WI38 (cell line): Measurements from ENCODE around the gene SNX32.

Experiments used
- H3K4me3 ChIP-seq: 2 replicates; pipeline ENCODE4 v1.5.1; 2011; ENCODE audit warnings: low read depth, mild to moderate bottlenecking, control low read depth, low read length
- TF ChIP-seq, protein P1 (sequence below): IDR thresholded peaks from 2 replicates; pipeline ENCODE4 v1.5.1; 2012; ENCODE audit warnings: low read depth, mild to moderate bottlenecking, control low read depth, low read length

The SNX32 gene

DNA sequence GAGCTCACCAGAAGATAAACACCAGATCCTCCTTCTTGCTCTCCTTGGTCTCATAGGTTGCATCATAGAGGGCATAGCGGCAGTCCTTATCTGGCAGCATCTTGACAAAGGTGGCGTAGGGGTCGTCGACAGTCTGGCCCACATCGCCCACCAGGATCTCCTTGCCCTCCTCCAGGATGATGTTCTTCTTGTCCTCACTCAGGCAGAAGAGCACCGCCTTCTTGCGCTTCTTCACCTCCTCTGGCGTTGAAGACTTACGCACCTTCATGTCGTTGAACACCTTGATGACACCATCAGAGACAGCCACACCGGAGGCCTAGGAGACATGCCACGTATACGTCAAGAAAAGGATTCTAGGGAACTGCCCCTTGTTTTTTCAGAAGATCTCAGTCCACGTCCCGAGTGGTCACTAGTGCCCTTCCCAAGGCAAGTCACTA, 22.2 kb downstream of the SNX32 start:
- TF ChIP-seq, protein P1, sequence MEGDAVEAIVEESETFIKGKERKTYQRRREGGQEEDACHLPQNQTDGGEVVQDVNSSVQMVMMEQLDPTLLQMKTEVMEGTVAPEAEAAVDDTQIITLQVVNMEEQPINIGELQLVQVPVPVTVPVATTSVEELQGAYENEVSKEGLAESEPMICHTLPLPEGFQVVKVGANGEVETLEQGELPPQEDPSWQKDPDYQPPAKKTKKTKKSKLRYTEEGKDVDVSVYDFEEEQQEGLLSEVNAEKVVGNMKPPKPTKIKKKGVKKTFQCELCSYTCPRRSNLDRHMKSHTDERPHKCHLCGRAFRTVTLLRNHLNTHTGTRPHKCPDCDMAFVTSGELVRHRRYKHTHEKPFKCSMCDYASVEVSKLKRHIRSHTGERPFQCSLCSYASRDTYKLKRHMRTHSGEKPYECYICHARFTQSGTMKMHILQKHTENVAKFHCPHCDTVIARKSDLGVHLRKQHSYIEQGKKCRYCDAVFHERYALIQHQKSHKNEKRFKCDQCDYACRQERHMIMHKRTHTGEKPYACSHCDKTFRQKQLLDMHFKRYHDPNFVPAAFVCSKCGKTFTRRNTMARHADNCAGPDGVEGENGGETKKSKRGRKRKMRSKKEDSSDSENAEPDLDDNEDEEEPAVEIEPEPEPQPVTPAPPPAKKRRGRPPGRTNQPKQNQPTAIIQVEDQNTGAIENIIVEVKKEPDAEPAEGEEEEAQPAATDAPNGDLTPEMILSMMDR, result no peak
- H3K4me3 ChIP-seq, result peak overlapping the region; percentile 91

DNA sequence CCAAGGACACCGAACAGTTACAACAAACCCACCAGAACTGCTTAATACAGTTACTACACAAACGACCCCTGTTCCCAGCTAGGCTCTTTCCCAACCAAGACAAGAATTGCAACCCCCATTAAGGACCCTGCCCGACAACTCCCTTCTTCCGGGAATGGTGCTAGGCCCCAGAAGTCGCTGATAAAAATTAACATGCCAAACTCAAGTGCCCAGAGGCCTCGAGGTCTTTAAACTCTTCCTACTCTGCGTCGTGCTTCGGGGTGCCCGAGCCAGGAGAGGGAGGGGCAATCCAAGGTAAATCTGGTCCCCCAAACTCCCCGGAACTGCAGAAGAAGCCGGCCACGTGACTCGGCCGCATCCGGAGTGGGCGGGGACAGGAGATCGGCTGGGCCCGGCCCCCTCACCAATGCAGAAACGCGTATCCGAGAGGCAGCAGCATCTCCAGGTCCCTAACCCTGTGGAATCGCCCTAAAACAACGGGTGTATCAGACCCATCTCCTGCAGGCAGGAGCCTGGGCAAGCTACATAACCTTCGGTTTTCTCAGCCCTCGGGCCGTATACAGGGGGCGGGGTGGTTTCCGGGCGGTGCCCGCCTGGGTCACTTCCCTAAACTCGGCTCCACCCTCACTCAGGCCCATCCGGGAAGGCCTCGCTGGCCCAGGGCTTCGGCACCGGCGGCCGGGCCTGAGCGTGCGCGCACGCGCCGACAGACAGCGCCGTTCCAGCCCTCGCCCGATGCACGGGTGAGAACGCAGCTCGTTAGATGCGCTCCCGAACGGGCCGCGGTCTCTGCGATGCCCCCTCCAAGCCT, 23.1 kb downstream of the SNX32 start:
- TF ChIP-seq, protein P1, result no peak

DNA sequence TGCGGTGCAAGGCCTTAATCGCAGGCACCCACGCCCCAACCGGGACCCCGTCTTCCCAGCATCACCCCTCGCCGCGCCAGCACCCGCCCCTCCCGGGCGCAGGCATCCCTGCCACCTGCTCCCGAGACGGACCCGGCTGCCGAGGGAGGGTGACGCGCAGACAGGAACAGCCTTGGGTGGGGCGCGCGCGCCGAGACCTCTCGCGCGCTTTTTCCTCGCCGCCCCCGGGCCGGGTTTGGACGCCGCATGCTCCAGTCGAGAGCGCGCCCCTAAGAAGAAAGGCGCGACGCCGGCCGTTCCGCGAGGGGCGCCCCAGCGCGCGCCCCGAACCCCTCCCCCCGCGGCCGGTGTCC, 23.7 kb downstream of the SNX32 start:
- H3K4me3 ChIP-seq, result peak overlapping the region; percentile 91
- TF ChIP-seq, protein P1, result no peak

More for the DNA sequence above, 23.1 kb downstream of the SNX32 start:
- H3K4me3 ChIP-seq, result peak overlapping the region; percentile 91

DNA sequence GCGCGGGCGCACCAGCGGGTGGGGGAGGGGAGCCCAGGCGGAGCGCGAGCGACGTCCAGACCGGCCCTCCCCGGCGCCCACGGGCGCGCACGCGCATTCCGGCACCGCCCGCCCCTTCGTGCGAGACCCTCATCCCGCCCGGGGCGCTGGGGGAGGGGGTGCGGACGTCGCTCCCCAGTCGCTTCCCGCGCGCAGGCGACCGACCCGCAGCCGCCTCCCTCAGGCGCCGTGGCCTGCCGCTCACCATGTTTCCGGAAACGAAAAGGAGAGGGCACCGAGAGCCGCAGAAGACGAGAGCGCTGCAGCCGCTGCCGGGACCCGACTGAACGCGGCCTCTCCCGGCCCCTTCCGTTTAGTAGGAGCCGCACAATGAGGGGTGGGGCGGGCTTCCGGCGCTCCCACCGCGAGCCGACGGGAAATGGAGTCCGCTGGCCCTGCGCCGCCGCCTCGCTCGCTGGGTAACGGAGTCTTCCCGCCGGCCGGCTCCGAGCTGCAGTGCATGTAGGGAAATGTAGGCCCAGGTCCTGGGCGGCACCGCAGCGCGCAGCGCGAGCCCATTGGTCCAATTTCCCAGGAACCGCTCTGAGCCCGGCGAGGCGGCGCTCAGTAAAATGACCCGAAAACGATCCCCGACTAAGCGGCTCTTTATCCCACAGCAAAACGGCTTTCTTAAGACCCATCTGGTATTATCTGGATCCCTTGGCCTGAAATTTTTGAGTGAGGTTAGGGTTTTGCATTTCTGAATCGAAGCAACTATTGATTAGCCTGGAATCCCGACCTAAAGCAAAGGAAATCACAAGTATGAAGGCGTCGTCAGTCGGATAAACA, 24.3 kb downstream of the SNX32 start, which contains the start of gene CFL1:
TSS of gene CFL1 (minus strand) at position 328 of the 828 bp plus-strand sequence. CDS start at position 247, 81 bp downstream.
- H3K4me3 ChIP-seq, result peak within 1 kb of the TSS; percentile 91
- TF ChIP-seq, protein P1, result no peak

DNA sequence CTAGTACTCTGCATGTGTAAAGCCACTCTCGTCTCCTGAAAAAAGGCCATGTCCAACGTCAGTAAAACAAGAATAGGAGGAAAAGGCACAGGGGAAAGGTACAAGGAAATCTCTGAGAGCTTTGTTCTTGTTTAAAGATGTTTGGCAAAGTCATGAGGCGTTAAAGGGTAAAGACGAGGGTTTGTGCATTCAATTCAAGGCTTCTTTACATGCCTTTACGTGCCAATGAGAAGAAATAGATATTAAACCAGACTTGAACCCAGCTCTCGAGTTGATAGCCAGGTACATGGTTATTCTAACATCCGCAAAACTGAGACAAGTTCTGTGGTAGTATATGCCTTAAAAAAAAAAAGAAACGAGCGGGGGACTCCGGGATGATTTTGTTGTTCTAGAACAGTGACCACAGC, 24.9 kb downstream of the SNX32 start:
- TF ChIP-seq, protein P1, result no peak
- H3K4me3 ChIP-seq, result peak overlapping the region; percentile 91

DNA sequence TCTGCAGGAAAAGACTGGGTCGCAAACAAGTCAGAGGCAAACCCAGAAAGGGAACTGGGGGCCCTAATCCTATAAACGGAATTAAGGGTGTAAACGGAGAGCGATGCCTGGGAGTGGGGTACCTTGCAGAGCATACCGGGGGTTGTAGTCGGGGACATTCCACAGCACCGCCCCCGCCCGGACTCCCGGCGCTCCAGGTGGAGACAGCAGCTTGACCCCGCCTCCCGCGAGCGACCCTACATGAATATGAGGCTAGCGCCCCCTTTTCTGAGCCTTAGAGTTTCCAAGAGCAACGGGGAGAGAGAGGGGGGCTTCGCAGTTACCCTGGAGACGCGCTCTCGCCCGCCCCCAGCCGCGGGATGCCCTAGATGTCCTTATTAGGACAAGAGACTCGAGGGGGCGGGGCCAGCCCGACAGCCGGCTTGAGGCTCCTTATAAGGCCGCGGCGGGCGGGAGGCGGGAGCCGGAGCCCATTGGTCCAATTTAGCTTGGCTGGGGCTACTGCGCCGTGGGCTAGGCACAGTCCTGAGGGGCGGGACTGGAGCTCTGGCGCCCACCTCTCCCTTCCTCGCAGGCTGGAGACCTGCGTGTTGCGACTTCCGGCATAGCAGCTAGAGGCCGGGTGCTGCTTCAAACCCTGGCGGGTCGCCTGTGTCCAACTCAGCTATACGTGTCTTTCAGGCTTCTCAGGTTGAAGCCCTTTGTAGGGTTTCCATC, 25.5 kb downstream of the SNX32 start:
- TF ChIP-seq, protein P1, result no peak
- peak overlapping the region; percentile 91 for H3K4me3 ChIP-seq
